ENCODE measurements around the gene PARD3. TPM values are rescaled to one million over a fixed set of nuclear protein-coding genes. Genes with fewer than 3 reads are reported as not detected.

Gene PARD3
- total RNA-seq, 1 donor from 2014 or later = 98.2 TPM

DNA sequence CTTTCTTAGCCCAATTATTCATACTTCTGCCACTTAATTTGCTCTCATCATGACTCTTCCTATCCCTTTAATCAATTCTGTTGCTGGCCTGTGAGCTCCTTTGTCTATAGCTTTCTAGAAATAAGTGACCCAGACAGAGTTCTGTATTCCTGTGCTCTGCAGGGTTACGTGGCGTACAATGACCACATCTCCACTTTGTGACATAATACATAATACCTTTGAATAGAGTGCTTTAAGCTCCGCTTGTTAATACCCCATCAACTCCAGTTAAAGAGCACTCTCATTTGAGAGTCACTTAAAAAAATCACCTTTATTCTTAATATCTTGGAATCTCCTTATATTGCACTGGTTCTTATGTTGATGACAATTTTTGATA lies 619.0 kb downstream of the PARD3 start:
- no peaks in the 10 kb centered on the region for H3K27me3 ChIP-seq (ENCODE audit: control insufficient read depth, insufficient read depth, low read length)
- FAIRE-seq (no peak), DNase-seq (ENCODE audit: low read depth) (no peak)
- TF ChIP-seq, protein P1, sequence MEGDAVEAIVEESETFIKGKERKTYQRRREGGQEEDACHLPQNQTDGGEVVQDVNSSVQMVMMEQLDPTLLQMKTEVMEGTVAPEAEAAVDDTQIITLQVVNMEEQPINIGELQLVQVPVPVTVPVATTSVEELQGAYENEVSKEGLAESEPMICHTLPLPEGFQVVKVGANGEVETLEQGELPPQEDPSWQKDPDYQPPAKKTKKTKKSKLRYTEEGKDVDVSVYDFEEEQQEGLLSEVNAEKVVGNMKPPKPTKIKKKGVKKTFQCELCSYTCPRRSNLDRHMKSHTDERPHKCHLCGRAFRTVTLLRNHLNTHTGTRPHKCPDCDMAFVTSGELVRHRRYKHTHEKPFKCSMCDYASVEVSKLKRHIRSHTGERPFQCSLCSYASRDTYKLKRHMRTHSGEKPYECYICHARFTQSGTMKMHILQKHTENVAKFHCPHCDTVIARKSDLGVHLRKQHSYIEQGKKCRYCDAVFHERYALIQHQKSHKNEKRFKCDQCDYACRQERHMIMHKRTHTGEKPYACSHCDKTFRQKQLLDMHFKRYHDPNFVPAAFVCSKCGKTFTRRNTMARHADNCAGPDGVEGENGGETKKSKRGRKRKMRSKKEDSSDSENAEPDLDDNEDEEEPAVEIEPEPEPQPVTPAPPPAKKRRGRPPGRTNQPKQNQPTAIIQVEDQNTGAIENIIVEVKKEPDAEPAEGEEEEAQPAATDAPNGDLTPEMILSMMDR (IDR thresholded peaks at IDR 0.05; ENCODE audit: insufficient read depth, low read length, severe bottlenecking) = no peak
- H3K36me3 ChIP-seq (ENCODE audit: control insufficient read depth, insufficient read depth, low read length) = no peaks in the 10 kb centered on the region
- no peak overlapping the region for H3K4me3 ChIP-seq (ENCODE audit: low read depth, low read length)

GRCh38 chr10:34195364-34196057 lies 619.6 kb downstream of the PARD3 start:
- no peaks in the 10 kb centered on the region for H3K36me3 ChIP-seq (ENCODE audit: control insufficient read depth, insufficient read depth, low read length)
- TF ChIP-seq, protein P1 (IDR thresholded peaks at IDR 0.05; ENCODE audit: insufficient read depth, low read length, severe bottlenecking) = no peak
- H3K4me3 ChIP-seq (ENCODE audit: low read depth, low read length) = no peak overlapping the region
- H3K27me3 ChIP-seq (ENCODE audit: control insufficient read depth, insufficient read depth, low read length) = no peaks in the 10 kb centered on the region
- FAIRE-seq = peak; percentile 55
- DNase-seq (ENCODE audit: low read depth) = no peak

- no peak for DNase-seq (ENCODE audit: low read depth)
- Histone ChIP-seq H3K4me3 (ENCODE audit: low read depth, low read length) (no peak overlapping the region), H3K27me3 (ENCODE audit: control insufficient read depth, insufficient read depth, low read length) (no peaks in the 10 kb centered on the region), H3K36me3 (ENCODE audit: control insufficient read depth, insufficient read depth, low read length) (no peaks in the 10 kb centered on the region)
- no peak for FAIRE-seq
- TF ChIP-seq, protein P1 (IDR thresholded peaks at IDR 0.05; ENCODE audit: insufficient read depth, low read length, severe bottlenecking) = no peak
Observed at GRCh38 chr10:34193931-34194626, 621.0 kb downstream of the PARD3 start.

GRCh38 chr10:34192646-34193045 lies 622.5 kb downstream of the PARD3 start:
- TF ChIP-seq, protein P1 (IDR thresholded peaks at IDR 0.05; ENCODE audit: insufficient read depth, low read length, severe bottlenecking) = no peak
- Histone ChIP-seq H3K36me3 (ENCODE audit: control insufficient read depth, insufficient read depth, low read length) (no peaks in the 10 kb centered on the region), H3K4me3 (ENCODE audit: low read depth, low read length) (no peak overlapping the region), H3K27me3 (ENCODE audit: control insufficient read depth, insufficient read depth, low read length) (no peaks in the 10 kb centered on the region)
- DNase-seq (ENCODE audit: low read depth) (no peak), FAIRE-seq (peak; percentile 66)

GRCh38 chr10:34191406-34191805 lies 623.7 kb downstream of the PARD3 start:
- Histone ChIP-seq H3K4me3 (ENCODE audit: low read depth, low read length) (no peak overlapping the region), H3K27me3 (ENCODE audit: control insufficient read depth, insufficient read depth, low read length) (no peaks in the 10 kb centered on the region), H3K36me3 (ENCODE audit: control insufficient read depth, insufficient read depth, low read length) (no peaks in the 10 kb centered on the region)
- no peak for FAIRE-seq
- TF ChIP-seq, protein P1 (IDR thresholded peaks at IDR 0.05; ENCODE audit: insufficient read depth, low read length, severe bottlenecking) = no peak
- DNase-seq (ENCODE audit: low read depth) = no peak
